Cardiac fibroblast (primary cell): ENCODE measurements around the gene PDGFRB.

ENCODE experiments used
- DNase-seq, 2 donors: peaks; one replicate each; pipeline versions ENCODE4 v3.0.0 to v3.0.0-alpha.2; 2010; ENCODE audit warnings: low read depth in 2 of 2
- H3K4me3 ChIP-seq, 2 donors: replicated peaks in 1 of 2; 1 replicate in 1 of 2; 2 replicates in 1 of 2; pipeline ENCODE4 v1.5.1; 2011; ENCODE audit warnings: low read depth in 2 of 2, low read length in 2 of 2, mild to moderate bottlenecking in 2 of 2, moderate library complexity in 1 of 2
- TF ChIP-seq, protein P1 (sequence below): IDR thresholded peaks from one replicate; pipeline ENCODE4 v1.5.1; 2011; ENCODE audit warnings: low read depth, mild to moderate bottlenecking, low read length, inconsistent platforms

PDGFRB gene

DNA sequence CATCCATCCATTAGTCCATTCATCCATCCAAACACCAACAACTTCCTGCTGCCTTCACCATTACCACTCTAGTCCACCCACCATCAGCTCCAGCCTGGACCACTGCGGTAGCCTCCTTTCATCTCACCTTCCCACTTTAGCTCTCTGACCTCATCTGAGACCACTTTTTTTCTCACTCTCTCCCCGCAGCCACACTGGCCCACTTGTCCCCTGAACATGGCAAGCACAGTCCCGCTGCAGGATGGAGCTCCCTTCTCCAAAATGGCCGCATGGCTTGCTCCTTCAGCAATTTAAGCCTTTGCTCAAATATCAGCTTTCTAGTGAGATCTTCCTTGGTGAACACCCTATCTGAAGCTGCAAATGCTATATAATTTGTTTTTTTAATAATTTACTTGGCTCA, 80.4 kb downstream of the PDGFRB start:
- DNase-seq, result no peak
- TF ChIP-seq, protein P1, sequence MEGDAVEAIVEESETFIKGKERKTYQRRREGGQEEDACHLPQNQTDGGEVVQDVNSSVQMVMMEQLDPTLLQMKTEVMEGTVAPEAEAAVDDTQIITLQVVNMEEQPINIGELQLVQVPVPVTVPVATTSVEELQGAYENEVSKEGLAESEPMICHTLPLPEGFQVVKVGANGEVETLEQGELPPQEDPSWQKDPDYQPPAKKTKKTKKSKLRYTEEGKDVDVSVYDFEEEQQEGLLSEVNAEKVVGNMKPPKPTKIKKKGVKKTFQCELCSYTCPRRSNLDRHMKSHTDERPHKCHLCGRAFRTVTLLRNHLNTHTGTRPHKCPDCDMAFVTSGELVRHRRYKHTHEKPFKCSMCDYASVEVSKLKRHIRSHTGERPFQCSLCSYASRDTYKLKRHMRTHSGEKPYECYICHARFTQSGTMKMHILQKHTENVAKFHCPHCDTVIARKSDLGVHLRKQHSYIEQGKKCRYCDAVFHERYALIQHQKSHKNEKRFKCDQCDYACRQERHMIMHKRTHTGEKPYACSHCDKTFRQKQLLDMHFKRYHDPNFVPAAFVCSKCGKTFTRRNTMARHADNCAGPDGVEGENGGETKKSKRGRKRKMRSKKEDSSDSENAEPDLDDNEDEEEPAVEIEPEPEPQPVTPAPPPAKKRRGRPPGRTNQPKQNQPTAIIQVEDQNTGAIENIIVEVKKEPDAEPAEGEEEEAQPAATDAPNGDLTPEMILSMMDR, result no peak
- H3K4me3 ChIP-seq, result no peak overlapping the region

DNA sequence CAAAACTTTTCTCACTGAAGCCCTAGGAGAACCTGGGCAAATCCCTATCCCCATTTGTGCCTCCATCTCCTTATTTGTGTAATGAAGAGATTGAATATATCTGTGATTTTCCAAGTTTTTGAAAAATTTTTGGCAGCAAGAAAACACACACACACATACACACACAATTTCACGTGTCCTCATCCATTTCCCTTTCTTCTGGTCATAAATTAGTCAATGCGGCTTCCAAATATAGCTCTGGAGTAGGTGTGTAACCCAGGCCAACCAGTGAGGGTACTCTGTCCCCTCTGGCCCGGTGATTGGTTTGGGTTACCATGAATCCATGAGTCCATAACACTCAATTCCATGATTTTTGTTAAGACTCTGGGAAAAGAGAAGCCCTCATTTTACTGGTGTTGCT, 82.0 kb downstream of the PDGFRB start:
- DNase-seq, result no peak
- TF ChIP-seq, protein P1, result no peak
- H3K4me3 ChIP-seq, result no peak overlapping the region

DNA sequence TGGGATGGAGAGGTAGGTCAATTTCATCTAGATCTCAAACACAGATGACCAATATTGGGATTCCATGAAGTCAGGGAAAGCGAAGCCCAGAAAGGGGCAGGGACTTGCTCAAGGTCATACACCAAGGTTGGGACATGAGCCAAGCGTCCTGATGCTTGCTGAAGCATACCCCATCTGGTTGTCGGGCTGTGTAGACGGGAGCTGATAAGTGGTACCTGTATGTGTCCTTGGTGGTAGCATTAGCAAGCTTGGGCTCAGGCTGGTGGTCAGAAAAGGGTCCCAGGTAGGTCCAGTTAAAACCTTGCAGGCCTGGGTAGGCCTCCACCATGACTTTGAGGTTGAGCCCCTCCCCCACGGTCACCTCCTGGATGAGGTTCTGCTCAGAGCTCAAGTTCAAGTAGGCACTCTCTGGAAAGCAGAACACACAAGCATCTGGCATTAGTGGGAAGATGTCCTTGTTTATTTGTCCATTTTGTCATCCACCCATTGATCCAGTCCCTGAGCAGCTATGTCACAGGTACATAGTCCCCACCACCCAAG, 82.5 kb downstream of the PDGFRB start:
- TF ChIP-seq, protein P1, result no peak
- no peak for DNase-seq
- no peak overlapping the region for H3K4me3 ChIP-seq

DNA sequence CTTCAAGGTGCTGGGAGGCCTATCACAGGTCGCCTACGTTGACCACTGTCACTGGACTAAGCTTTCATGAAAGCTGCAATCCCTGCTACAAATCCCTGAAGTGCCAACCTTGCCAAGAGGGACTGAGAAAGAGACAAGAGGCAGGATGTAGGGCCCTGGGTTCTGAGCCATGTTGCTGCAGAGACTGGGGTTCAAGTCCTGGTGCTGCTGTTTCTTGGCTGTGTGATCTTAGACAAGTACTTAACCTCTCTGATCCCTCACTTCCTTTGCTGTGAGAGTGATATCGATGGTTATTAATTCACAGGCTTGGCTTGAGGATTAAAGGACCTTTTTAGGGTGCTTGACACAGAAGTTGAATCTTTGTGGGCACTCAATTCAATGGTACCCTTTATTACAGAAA, 84.8 kb downstream of the PDGFRB start:
- TF ChIP-seq, protein P1, result no peak
- no peak overlapping the region for H3K4me3 ChIP-seq
- DNase-seq, result no peak

DNA sequence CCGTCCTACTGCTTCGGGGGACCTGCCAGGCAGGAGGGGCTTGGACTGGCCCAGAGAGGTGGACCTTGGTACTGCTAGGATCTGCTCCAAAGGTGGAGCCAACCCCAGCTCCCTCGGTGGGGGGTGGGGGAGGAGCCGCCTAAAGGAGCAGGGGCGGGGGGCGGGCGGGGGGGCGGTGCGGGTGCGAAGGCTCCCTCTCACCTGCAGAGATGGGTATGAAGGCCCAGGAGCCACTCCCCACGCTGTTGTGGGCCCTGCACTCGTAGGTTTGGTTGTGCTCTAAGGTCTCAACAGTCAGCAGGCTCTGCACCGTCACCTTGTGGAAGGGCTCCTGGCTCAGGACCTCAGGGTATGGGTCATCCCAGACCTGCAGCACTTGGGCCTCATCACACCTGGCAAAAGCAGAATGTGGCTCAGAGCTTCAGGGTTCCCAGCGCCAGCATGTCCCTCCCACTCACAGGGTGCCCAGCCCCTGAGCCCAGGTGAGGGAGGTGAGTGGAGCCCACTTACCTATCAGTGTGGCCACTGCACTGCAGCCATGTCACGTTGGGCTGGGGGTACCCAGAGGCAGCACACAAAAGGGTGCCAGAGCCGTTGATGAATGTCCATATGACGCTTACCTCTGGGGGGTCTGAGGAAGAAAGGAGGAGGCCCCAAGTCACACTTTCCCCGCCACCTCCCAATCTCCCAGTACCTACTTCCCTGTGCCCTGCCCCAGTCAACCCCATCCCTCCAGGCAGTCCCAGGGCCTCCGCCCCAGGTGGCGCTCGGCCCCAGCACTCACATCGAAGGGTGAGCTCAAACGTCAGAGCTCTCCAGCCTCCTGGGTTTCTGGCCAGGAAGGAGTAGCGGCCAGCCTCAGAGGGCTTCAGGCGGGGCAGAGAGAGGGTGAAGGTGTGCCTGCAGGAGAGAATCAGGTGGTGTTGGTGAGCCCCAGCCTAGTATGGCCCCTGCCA, 85.7 kb downstream of the PDGFRB start:
- TF ChIP-seq, protein P1, result no peak
- no peak overlapping the region for H3K4me3 ChIP-seq
- DNase-seq, result no peak

DNA sequence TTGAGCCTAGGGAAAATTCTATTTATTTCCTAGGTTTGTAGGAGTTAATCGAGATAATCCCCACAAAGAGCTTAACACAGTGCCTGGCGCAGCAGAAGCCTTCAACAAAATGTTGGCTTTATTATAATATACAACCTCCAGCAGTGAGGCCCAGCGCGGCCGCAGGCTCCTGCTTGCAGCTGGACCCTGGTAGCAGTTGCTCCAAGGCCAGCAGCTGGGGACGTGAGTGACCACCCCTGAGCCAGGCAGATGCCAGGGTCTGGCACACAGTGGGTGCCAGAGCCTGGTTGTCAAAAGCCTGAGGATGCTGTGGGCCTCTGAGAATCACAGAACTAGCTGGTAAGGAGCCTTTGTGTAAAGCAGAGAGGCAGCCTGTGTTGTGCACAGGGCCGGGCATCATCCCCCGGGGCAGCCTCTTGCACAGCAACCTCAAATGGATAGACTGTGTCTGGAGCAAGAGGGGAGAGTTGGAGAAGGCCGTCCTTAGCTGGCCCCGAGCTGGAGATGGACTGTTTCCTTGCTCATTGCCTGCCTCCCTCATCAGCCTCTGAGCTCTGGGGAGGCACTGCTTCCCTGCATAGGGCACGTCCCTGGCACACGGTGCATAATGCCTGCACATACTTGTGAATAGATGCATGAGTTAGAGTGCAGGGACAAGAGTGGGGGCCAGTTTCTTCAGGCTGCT, 86.5 kb downstream of the PDGFRB start:
- H3K4me3 ChIP-seq, result no peak overlapping the region
- DNase-seq, result no peak
- TF ChIP-seq, protein P1, result no peak
